H4 (cell line): ENCODE measurements around the gene LSM14B. TPM values are rescaled to one million over a fixed set of nuclear protein-coding genes. Genes with fewer than 3 reads are reported as not detected.
"Not testable (repeated sequence)": the region's sequence is repeated elsewhere in the genome, so short reads cannot be mapped to it uniquely, and the experiment has no call there.

Experiments
- DNase-seq: peaks from one replicate; pipeline ENCODE4 v3.0.0-alpha.2; 2015; ENCODE audit warnings: low spot score
- total RNA-seq: library from RNA; depleted of rRNA; stranded (reverse); fragments of >200 nt; shearing (Covaris generic); gene quantifications from 2 replicates; pipeline ENCODE4 v1.2.3, GENCODE V29; 2014

Gene LSM14B
- total RNA-seq, 1 experiment from 2014 or later: 29.3 TPM

- no peak for DNase-seq
Measured at GRCh38 chr20:62112368-62112767, 9.9 kb upstream of the LSM14B start.

DNA sequence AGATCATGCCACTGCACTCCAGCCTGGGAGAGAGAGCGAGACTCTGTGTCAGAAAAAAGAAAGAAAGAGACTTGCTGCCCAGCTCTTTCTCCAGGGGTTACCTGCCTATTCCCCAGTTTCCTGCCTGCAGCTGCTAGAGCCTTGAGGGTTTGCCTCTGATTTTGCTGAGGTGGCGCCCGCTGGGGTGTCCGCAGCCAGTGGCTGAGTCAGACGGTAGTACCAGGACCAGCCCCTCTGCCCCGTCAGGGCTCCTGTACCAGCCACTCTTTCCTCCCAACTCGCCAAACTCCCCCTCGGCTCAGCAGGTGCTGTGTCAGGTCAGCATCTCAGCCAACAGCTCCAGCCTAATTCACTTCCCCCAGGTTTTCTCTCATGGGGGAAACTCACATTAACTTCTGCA is 7.4 kb upstream of the LSM14B start:
- DNase-seq: no peak

- DNase-seq: not testable (repeated sequence)
Measured at GRCh38 chr20:62115800-62116407, 6.4 kb upstream of the LSM14B start.

DNA sequence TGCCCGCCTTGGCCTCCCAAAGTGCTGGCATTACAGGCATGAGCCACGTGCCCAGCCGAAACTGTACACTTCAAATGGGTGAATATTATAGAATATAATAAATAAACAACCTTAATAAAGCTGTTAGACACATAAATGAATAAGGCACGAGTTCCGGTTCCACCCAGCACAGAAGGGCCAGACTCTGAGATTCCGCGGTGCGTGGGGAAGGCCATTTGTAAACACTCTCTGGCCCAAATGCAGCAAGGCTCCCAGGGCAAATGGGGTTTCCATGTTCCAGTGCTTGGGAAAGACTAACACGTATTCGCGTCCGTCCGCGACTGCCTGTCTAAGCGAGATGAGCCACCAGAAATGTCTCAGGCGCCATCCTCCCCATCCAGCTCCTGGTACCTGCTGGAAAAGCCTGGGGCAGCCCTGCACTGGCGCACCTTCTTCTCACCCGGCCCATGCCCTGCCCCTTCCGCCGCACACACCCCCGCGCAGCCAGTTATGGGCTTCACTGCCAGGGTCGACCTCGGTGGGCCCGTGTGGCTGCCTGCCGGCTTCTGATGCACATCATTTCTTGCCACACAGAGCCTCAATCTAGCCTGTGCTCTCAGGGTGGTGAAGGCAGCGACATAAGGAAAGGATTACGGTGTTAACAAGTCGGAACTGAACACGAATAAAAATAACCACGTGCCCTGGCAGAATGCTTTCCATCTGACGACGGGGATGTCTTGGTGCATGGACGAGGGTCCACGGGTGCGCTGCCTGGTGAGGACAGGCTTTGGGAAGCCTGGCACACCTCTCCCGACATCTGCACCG is 5.5 kb upstream of the LSM14B start:
- DNase-seq: no peak

DNA sequence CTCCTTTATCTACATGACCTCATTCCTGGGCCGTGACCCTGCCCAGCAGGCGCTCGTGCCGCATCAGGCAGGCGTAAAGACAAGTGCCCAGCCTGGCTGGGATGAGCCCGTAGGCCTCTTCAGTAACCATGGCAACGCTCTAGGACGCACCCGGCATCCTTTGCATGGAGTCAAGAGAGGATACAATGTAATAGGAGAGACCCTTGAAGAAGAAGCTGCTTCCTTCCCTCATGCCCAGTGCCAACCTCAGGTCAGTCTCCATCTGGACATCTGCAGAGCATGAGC is 5.0 kb upstream of the LSM14B start:
- no peak for DNase-seq

DNA sequence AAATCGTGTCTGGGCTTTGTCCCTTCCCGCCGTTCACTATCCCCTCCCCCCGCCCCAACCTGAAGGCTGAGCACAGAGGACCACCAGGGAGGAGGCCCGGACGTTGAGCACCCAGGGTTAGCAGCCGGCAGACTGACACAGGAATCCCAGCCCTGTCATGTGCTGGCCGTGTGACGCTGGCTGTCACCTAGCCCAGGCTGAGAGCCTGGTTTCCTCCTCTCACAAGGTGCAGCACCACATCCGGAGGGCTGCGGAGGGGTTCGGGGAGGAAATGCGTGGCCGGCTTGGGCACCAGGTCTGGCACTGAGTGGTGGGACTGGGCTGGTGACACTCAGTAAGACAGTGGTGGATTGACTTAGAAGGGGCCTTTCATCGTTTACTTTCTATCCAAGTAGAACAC is 4.6 kb upstream of the LSM14B start:
- DNase-seq: no peak

GRCh38 chr20:62118113-62119043 is 3.9 kb upstream of the LSM14B start:
- no peak for DNase-seq

GRCh38 chr20:62119115-62119514 is 3.2 kb upstream of the LSM14B start:
- no peak for DNase-seq

DNA sequence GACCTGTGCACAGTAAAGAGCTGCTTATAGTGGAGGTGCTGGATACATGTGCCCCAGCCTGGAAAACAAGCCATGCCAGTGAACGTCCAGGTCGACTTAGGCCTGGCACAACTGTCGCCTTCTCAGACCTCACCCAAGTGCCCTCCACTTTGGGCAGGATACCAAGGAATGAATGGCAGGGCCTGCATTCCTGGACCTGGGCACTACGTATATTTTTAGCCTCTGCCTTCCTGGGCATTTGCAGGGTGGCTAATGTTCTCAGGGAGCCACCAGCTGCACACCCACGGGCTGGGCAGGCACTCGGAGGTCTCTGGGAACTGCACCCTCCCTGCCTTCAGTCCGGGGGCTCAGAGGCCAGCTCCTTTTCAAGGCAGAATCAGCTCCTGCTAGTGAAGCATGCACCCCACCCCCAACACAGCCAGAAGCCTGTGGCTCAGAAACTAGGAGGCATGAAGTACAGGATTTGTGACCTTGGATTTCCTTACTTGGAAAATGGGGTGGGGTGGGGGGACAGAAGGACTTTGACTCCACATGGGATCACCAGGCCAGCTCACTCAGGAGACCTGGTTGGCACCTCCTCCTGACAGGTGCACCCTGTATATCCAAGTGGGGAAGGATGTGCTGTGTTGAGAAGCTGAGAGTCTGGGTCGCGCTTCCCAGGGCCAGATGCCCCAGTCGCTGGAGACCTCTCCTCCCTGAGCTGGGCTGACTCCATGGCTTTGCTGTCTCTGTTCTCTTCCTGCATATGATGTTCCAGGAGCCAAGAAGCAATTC is 2.5 kb upstream of the LSM14B start:
- no peak for DNase-seq

DNA sequence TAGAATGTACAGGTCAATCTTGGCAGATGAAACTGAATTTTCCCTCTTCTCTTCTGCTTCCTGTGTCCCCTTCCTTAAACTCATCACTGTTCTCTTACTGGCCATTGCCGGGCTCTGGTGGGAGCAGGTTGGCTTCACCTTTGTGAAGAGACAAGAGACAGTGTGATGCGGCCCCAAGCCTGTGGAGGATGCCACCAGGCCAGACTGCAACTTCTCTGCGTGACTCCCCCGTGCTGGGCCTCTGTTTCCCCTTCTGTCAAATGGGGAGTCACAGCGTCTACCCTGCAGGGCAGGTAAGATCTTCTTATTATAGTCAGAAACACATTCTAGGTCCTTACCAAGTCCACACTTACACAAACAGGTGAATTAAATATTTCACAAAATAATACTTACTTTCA is 1.9 kb upstream of the LSM14B start:
- DNase-seq: no peak

- no peak for DNase-seq
Measured at GRCh38 chr20:62120990-62121775, 1.1 kb upstream of the LSM14B start.

DNA sequence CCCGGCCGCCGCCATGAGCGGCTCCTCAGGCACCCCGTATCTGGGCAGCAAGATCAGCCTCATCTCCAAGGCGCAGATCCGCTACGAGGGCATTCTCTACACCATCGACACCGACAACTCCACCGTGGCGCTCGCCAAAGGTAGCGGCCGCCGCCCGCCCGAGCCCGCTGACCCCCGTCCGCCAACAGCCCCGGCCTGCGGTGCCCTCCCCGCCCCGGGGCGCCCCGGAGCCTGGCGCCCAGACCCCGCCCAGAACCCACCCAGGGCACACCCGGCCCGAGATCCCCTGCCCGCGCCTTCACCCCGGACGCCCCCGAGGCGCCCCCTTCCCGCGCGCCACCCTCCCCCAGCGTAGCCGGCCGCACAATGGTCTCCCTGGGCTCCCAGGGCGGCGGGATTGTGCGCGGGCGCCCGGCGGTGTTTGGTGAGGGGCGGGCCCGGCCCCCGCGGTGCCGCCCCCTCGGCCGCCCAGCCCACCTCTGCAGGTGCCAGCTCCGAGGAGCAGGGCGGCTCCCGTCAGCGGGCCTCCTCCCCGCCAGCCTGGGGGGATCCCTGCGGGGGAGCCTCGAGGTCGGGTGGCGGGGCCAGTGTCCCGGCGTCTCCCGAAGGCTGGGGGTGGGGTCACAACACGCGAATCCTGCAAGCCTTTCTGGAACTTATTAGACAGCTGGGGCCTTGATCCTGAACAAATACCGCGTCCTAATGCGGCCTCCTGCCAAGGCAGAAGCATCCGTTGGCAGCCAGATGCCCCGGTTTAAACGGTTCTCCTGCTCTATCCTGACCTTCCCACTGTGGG is 577 bp downstream of the LSM14B start:
- DNase-seq: no peak

DNA sequence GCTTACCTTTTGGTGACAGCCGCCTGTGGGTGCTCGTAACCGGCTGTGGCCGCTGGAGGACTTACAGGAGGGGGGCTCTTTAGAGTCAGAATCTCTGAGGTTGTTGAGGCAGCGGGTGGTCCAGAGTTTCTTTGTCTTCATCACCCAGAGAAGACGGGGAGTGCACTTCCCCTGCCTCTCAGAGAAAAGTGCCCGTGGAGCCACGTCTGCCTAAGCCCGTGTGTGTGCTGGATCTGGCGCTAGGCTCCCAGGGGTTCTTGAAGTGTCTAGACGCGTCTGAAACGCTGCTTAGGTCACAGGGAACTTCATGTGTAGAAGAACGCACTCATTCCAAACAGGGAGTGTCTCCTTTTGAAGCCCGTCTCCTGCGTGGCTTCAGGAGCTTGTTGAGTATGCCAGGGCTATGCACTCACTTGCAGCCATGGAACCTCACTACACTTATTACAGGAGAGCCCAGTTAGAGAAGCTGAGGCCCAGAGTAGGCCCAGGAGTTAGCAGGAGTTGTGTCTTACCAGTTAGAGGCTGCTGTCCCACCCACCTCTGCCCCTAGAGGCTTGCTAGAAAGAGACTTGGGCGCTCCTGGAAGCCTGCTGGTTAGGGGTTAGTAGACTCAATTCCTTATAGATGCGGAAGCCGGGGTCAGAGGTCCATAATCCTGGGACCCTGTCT is 1.3 kb downstream of the LSM14B start:
- DNase-seq: no peak

- DNase-seq: no peak
Measured at GRCh38 chr20:62126141-62126540, 3.9 kb downstream of the LSM14B start.

DNA sequence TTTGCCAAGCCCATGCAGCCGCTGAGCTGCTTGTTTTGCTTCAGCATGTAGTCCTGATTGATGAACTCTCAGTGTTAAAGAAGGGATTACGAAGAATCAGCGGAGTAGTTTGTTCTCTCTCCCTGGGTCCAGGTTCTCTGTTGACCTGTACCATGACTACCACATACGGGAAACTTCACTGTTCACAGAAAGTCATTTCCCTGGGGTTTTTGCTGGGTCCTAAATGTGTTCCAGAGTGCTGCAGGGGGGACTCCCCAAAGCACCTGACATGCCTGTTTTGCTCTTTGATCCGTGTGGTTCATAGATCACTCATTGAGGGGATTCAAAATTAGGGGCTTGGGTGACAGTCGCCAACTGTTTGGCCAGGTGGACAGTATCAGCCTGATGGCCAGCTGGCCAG is 5.5 kb downstream of the LSM14B start:
- DNase-seq: no peak

- DNase-seq: no peak
Measured at GRCh38 chr20:62128502-62128901, 6.2 kb downstream of the LSM14B start.

DNA sequence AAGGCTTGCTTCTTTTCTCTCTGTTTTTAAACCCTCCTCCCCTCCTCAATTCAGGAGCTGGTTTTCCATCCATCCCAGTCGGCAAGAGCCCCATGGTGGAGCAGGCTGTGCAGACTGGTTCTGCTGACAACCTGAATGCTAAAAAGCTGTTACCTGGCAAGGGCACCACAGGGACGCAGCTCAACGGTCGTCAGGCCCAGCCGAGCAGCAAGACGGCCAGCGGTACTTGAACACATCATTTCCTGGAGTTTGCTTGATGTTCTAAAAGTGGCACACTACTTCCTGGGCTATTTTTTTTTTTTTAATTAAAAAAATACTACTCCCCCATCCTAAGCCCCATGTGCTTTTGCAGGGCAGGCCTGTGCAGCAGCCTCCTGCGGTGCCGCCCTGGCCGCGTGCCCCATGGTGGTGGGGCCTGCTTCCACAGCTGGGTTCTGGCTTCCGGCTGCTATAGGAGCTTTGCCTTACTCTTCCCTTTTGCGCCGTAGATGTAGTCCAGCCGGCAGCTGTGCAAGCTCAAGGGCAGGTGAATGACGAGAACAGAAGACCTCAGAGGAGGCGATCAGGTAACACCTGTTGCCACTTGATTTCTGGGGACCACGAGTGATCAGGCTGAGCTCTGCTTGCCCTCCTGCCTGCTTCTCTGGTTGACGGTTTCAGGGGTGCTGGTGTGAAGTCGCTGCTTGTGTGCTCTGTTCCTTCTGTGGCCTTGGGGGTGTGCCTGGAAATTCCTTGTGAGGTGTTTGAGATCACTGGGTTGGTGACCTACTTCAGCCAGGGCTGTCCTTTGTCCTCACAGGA is 7.7 kb downstream of the LSM14B start:
- no peak for DNase-seq

- no peak for DNase-seq
Measured at GRCh38 chr20:62131560-62132320, 9.5 kb downstream of the LSM14B start.
